Measurements from ENCODE around the gene GATM.

GATM gene

GRCh38 chr15:45399381-45400212 is 21.3 kb upstream of the GATM start:
- TF ChIP-seq ZNF274 (IDR thresholded peaks at IDR 0.05; ENCODE audit: low read depth, low read length): no peak
- H3K4me3 ChIP-seq (ENCODE audit: low read length): no peak overlapping the region

GRCh38 chr15:45397116-45397665 is 18.8 kb upstream of the GATM start:
- no peak for TF ChIP-seq ZNF274 (IDR thresholded peaks at IDR 0.05; ENCODE audit: low read depth, low read length)
- H3K4me3 ChIP-seq (ENCODE audit: low read length): no peak overlapping the region

GRCh38 chr15:45395943-45396342 is 17.6 kb upstream of the GATM start:
- TF ChIP-seq ZNF274 (IDR thresholded peaks at IDR 0.05; ENCODE audit: low read depth, low read length): no peak
- no peak overlapping the region for H3K4me3 ChIP-seq (ENCODE audit: low read length)

- no peak overlapping the region for H3K4me3 ChIP-seq (ENCODE audit: low read length)
- no peak for TF ChIP-seq ZNF274 (IDR thresholded peaks at IDR 0.05; ENCODE audit: low read depth, low read length)
Observed at GRCh38 chr15:45394681-45395080, 16.3 kb upstream of the GATM start.

- no peak for TF ChIP-seq ZNF274 (IDR thresholded peaks at IDR 0.05; ENCODE audit: low read depth, low read length)
- H3K4me3 ChIP-seq (ENCODE audit: low read length): no peak overlapping the region
Observed at GRCh38 chr15:45393851-45394250, 15.5 kb upstream of the GATM start.

- no peak for TF ChIP-seq ZNF274 (IDR thresholded peaks at IDR 0.05; ENCODE audit: low read depth, low read length)
- H3K4me3 ChIP-seq (ENCODE audit: low read length): no peak overlapping the region
Observed at GRCh38 chr15:45392584-45392855, 14.2 kb upstream of the GATM start.

- no peak for TF ChIP-seq ZNF274 (IDR thresholded peaks at IDR 0.05; ENCODE audit: low read depth, low read length)
- no peak overlapping the region for H3K4me3 ChIP-seq (ENCODE audit: low read length)
Observed at GRCh38 chr15:45391746-45392583, 13.6 kb upstream of the GATM start.

- no peak overlapping the region for H3K4me3 ChIP-seq (ENCODE audit: low read length)
- no peak for TF ChIP-seq ZNF274 (IDR thresholded peaks at IDR 0.05; ENCODE audit: low read depth, low read length)
Observed at GRCh38 chr15:45389351-45389750, 11.0 kb upstream of the GATM start.

GRCh38 chr15:45387380-45388007 is 9.2 kb upstream of the GATM start:
- no peak for TF ChIP-seq ZNF274 (IDR thresholded peaks at IDR 0.05; ENCODE audit: low read depth, low read length)
- no peak overlapping the region for H3K4me3 ChIP-seq (ENCODE audit: low read length)

- no peak overlapping the region for H3K4me3 ChIP-seq (ENCODE audit: low read length)
- TF ChIP-seq ZNF274 (IDR thresholded peaks at IDR 0.05; ENCODE audit: low read depth, low read length): no peak
Observed at GRCh38 chr15:45386974-45387373, 8.6 kb upstream of the GATM start.

- no peak for TF ChIP-seq ZNF274 (IDR thresholded peaks at IDR 0.05; ENCODE audit: low read depth, low read length)
- no peak overlapping the region for H3K4me3 ChIP-seq (ENCODE audit: low read length)
Observed at GRCh38 chr15:45386420-45386819, 8.1 kb upstream of the GATM start.

GRCh38 chr15:45385590-45385989 is 7.2 kb upstream of the GATM start:
- H3K4me3 ChIP-seq (ENCODE audit: low read length): no peak overlapping the region
- TF ChIP-seq ZNF274 (IDR thresholded peaks at IDR 0.05; ENCODE audit: low read depth, low read length): no peak

- H3K4me3 ChIP-seq (ENCODE audit: low read length): no peak overlapping the region
- no peak for TF ChIP-seq ZNF274 (IDR thresholded peaks at IDR 0.05; ENCODE audit: low read depth, low read length)
Observed at GRCh38 chr15:45384700-45385099, 6.4 kb upstream of the GATM start.

- TF ChIP-seq ZNF274 (IDR thresholded peaks at IDR 0.05; ENCODE audit: low read depth, low read length): no peak
- peak overlapping the region; percentile 61; the same call in 1 of the 2 replicates for H3K4me3 ChIP-seq (ENCODE audit: low read length)
Observed at GRCh38 chr15:45378913-45379262, 544 bp upstream of the GATM start.

Measured in GM08714 (cell line).